ENCODE results near the gene IRF3. TPM values are rescaled to one million over a fixed set of nuclear protein-coding genes. Genes with fewer than 3 reads are reported as not detected.

Gene IRF3
- total and polyA plus RNA-seq, 10 of the 15 experiments (the other 5 are each of a cell fraction or from before 2014, with no cell fraction given): 5.5 to 110 (median 63.4) TPM

- TF ChIP-seq, protein P1, sequence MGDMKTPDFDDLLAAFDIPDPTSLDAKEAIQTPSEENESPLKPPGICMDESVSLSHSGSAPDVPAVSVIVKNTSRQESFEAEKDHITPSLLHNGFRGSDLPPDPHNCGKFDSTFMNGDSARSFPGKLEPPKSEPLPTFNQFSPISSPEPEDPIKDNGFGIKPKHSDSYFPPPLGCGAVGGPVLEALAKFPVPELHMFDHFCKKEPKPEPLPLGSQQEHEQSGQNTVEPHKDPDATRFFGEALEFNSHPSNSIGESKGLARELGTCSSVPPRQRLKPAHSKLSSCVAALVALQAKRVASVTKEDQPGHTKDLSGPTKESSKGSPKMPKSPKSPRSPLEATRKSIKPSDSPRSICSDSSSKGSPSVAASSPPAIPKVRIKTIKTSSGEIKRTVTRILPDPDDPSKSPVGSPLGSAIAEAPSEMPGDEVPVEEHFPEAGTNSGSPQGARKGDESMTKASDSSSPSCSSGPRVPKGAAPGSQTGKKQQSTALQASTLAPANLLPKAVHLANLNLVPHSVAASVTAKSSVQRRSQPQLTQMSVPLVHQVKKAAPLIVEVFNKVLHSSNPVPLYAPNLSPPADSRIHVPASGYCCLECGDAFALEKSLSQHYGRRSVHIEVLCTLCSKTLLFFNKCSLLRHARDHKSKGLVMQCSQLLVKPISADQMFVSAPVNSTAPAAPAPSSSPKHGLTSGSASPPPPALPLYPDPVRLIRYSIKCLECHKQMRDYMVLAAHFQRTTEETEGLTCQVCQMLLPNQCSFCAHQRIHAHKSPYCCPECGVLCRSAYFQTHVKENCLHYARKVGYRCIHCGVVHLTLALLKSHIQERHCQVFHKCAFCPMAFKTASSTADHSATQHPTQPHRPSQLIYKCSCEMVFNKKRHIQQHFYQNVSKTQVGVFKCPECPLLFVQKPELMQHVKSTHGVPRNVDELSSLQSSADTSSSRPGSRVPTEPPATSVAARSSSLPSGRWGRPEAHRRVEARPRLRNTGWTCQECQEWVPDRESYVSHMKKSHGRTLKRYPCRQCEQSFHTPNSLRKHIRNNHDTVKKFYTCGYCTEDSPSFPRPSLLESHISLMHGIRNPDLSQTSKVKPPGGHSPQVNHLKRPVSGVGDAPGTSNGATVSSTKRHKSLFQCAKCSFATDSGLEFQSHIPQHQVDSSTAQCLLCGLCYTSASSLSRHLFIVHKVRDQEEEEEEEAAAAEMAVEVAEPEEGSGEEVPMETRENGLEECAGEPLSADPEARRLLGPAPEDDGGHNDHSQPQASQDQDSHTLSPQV (IDR thresholded peaks at IDR 0.05): no peak
- TF ChIP-seq REST (IDR thresholded peaks at IDR 0.05; ENCODE audit: low read depth, low read length) (no peak), FOXM1 (IDR thresholded peaks at IDR 0.05; ENCODE audit: low read depth, low read length) (no peak), RUNX3 (IDR thresholded peaks at IDR 0.05; ENCODE audit: low read length) (peak; percentile 74), BACH1 (IDR thresholded peaks at IDR 0.05; ENCODE audit: borderline replicate concordance) (peak; percentile 89), ZNF622 (IDR thresholded peaks at IDR 0.05) (no peak), LARP7 (IDR thresholded peaks at IDR 0.05) (0 out of 2 replicates have a peak, but pooled peaks have one; percentile 18), EGR1 (IDR thresholded peaks at IDR 0.05; ENCODE audit: borderline replicate concordance in 1 of 2, low read depth in 2 of 2, low read length in 2 of 2) (peak in 1 of 2 experiments; percentile 34; a peak in 1 of 3 replicates), FOS (IDR thresholded peaks at IDR 0.05; ENCODE audit: borderline replicate concordance, extremely low read depth, insufficient read length) (no peak), SREBF1 (IDR thresholded peaks at IDR 0.05; ENCODE audit: low read length) (peak; percentile 91)
- TF ChIP-seq, protein P2, sequence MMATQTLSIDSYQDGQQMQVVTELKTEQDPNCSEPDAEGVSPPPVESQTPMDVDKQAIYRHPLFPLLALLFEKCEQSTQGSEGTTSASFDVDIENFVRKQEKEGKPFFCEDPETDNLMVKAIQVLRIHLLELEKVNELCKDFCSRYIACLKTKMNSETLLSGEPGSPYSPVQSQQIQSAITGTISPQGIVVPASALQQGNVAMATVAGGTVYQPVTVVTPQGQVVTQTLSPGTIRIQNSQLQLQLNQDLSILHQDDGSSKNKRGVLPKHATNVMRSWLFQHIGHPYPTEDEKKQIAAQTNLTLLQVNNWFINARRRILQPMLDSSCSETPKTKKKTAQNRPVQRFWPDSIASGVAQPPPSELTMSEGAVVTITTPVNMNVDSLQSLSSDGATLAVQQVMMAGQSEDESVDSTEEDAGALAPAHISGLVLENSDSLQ (IDR thresholded peaks at IDR 0.05): peak; percentile 69
- TF ChIP-seq, protein P3, sequence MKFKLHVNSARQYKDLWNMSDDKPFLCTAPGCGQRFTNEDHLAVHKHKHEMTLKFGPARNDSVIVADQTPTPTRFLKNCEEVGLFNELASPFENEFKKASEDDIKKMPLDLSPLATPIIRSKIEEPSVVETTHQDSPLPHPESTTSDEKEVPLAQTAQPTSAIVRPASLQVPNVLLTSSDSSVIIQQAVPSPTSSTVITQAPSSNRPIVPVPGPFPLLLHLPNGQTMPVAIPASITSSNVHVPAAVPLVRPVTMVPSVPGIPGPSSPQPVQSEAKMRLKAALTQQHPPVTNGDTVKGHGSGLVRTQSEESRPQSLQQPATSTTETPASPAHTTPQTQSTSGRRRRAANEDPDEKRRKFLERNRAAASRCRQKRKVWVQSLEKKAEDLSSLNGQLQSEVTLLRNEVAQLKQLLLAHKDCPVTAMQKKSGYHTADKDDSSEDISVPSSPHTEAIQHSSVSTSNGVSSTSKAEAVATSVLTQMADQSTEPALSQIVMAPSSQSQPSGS (IDR thresholded peaks at IDR 0.05; ENCODE audit: low read length): no peak
- TF ChIP-seq, protein P4, sequence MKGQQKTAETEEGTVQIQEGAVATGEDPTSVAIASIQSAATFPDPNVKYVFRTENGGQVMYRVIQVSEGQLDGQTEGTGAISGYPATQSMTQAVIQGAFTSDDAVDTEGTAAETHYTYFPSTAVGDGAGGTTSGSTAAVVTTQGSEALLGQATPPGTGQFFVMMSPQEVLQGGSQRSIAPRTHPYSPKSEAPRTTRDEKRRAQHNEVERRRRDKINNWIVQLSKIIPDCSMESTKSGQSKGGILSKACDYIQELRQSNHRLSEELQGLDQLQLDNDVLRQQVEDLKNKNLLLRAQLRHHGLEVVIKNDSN (IDR thresholded peaks at IDR 0.05; ENCODE audit: borderline replicate concordance, extremely low read length, insufficient read depth, low read depth, low read length): no peak
- TF ChIP-seq, protein P5, sequence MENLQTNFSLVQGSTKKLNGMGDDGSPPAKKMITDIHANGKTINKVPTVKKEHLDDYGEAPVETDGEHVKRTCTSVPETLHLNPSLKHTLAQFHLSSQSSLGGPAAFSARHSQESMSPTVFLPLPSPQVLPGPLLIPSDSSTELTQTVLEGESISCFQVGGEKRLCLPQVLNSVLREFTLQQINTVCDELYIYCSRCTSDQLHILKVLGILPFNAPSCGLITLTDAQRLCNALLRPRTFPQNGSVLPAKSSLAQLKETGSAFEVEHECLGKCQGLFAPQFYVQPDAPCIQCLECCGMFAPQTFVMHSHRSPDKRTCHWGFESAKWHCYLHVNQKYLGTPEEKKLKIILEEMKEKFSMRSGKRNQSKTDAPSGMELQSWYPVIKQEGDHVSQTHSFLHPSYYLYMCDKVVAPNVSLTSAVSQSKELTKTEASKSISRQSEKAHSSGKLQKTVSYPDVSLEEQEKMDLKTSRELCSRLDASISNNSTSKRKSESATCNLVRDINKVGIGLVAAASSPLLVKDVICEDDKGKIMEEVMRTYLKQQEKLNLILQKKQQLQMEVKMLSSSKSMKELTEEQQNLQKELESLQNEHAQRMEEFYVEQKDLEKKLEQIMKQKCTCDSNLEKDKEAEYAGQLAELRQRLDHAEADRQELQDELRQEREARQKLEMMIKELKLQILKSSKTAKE (IDR thresholded peaks at IDR 0.05; ENCODE audit: low read depth, poor library complexity, severe bottlenecking): no peak
Observed at GRCh38 chr19:49641688-49642491, 23.8 kb downstream of the IRF3 start, which contains the start of gene SCAF1 (continued).
